GM12878 (cell line): ENCODE results near the gene CLDN24. TPM values are rescaled to one million over a fixed set of nuclear protein-coding genes. Genes with fewer than 3 reads are reported as not detected.

Experiments
- ATAC-seq: fragments of 200-7000 bp; cut with Tn5 transposase; 3 replicates; pipeline ENCODE4 v1.9.1; 2020; ENCODE audit warnings: mild to moderate bottlenecking, moderate library complexity
- BruUV-seq: library from RNA; stranded (reverse); fragments of 400-500 nt; replicated peaks from 2 replicates; lab custom pipeline; 2021; lab: Mats Ljungman, UMichigan
- CTCF ChIA-PET: fragments of 300-600 bp; sonication (Branson Sonifier 250); formaldehyde crosslinking; extraction: SDS; loops from one replicate; lab custom pipeline; 2021; ENCODE audit warnings: inconsistent platforms; lab: Yijun Ruan, JAX
- POLR2A ChIA-PET: fragments of 350-600 bp; formaldehyde crosslinking; extraction: SDS; loops from one replicate; lab custom pipeline; 2021; ENCODE audit warnings: inconsistent platforms; lab: Charles Lee
- RAD21 ChIA-PET: fragments of 300-600 bp; sonication (Branson Sonifier 250); formaldehyde crosslinking; loops from one replicate; lab custom pipeline; 2023; ENCODE audit warnings: antibody characterized with exemption; ENCODE audit not compliant: unreplicated experiment; lab: Charles Lee
- SMC1A ChIA-PET: fragments of 300-600 bp; sonication (Branson Sonifier 250); formaldehyde crosslinking; loops from one replicate; lab custom pipeline; 2023; ENCODE audit not compliant: unreplicated experiment, uncharacterized antibody; lab: Charles Lee
- DNase-seq: peaks from one replicate; pipeline ENCODE4 v3.0.0-alpha.2; 2011; ENCODE audit warnings: low read depth, low spot score
- FAIRE-seq: peaks from 3 replicates; lab custom pipeline; 2011; peaks lifted over from hg19 to GRCh38; lab: Jason Lieb, UNC
- H2AFZ ChIP-seq: 2 replicates; pipeline ENCODE4 v1.6.0; 2011; ENCODE audit warnings: low read depth, low read length, control low read depth; ENCODE audit not compliant: control insufficient read depth
- H3K27ac ChIP-seq: 2 replicates; pipeline ENCODE4 v1.5.1; 2011; ENCODE audit warnings: control low read depth; ENCODE audit not compliant: control insufficient read depth, insufficient read depth
- H3K27me3 ChIP-seq, 2 experiments: replicated peaks in 1 of 2; 2 replicates each; pipeline versions ENCODE4 v1.6.0 to v1.6.1; 2011; ENCODE audit warnings: low read length in 1 of 2; ENCODE audit not compliant: control insufficient read depth in 2 of 2, insufficient read depth in 2 of 2
- H3K36me3 ChIP-seq, 2 experiments: 2 replicates each; pipeline ENCODE4 v1.5.1; 2011; ENCODE audit warnings: low read length in 1 of 2; ENCODE audit not compliant: control insufficient read depth in 2 of 2, insufficient read depth in 2 of 2
- H3K4me1 ChIP-seq: 2 replicates; pipeline ENCODE4 v1.6.1; 2011; ENCODE audit warnings: mild to moderate bottlenecking, low read length, moderate library complexity, mixed read lengths; ENCODE audit not compliant: control insufficient read depth, insufficient read depth
- H3K4me2 ChIP-seq: 2 replicates; pipeline ENCODE4 v1.6.0; 2011; ENCODE audit warnings: control low read depth; ENCODE audit not compliant: control insufficient read depth, insufficient read depth
- H3K4me3 ChIP-seq: fragments of 200-600 bp; sonication (generic); 2 replicates; pipeline ENCODE4 v1.5.1; 2016
- H3K79me2 ChIP-seq: 2 replicates; pipeline ENCODE4 v1.6.0; 2011; ENCODE audit warnings: low read length; ENCODE audit not compliant: control insufficient read depth, insufficient read depth
- H3K9ac ChIP-seq: 2 replicates; pipeline ENCODE4 v1.8.0; 2011; ENCODE audit warnings: low read length, control low read depth, mixed read lengths; ENCODE audit not compliant: control insufficient read depth, insufficient read depth
- H3K9me3 ChIP-seq: replicated peaks from 3 replicates; pipeline ENCODE4 v1.5.1; 2011; ENCODE audit warnings: mild to moderate bottlenecking, low read length; ENCODE audit not compliant: control insufficient read depth, insufficient read depth
- H4K20me1 ChIP-seq: 2 replicates; pipeline ENCODE4 v1.6.0; 2011; ENCODE audit not compliant: control insufficient read depth, insufficient read depth
- ATF3 ChIP-seq: IDR thresholded peaks from 2 replicates; pipeline ENCODE4 v1.6.1; 2011; ENCODE audit warnings: low read depth, mild to moderate bottlenecking, low read length, moderate library complexity, borderline replicate concordance; ENCODE audit errors: extremely low read depth
- ATF7 ChIP-seq: fragments of 450-650 bp; IDR thresholded peaks from 2 replicates; pipeline ENCODE4 v1.6.1; 2016; ENCODE audit warnings: low read depth, mild to moderate bottlenecking
- CHD2 ChIP-seq: IDR thresholded peaks from 2 replicates; pipeline ENCODE4 v1.6.1; 2011; ENCODE audit warnings: low read depth, low read length, improper control_type of control experiment, borderline replicate concordance
- CREM ChIP-seq: IDR thresholded peaks from 2 replicates; pipeline ENCODE4 v1.6.1; 2014; ENCODE audit warnings: antibody characterized with exemption, low read depth
- DPF2 ChIP-seq: fragments of 450-650 bp; IDR thresholded peaks from 2 replicates; pipeline ENCODE4 v1.6.1; 2017; ENCODE audit warnings: mild to moderate bottlenecking
- ELK1 ChIP-seq: IDR thresholded peaks from 2 replicates; pipeline ENCODE4 v1.6.1; 2012; ENCODE audit warnings: low read depth, low read length, improper control_type of control experiment
- ETV6 ChIP-seq, 2 experiments: fragments of 450-650 bp in 1 of 2; IDR thresholded peaks in 1 of 2; conservative IDR thresholded peaks in 1 of 2; 2 replicates each; pipeline ENCODE4 v1.6.1; 2014; ENCODE audit warnings: antibody characterized with exemption in 1 of 2, borderline replicate concordance in 1 of 2, low read depth in 1 of 2, mild to moderate bottlenecking in 1 of 2, moderate library complexity in 1 of 2
- NBN ChIP-seq: fragments of 450-650 bp; IDR thresholded peaks from 2 replicates; pipeline ENCODE4 v1.6.1; 2016
- NR2C1 ChIP-seq: fragments of 450-650 bp; IDR thresholded peaks from 2 replicates; pipeline ENCODE4 v1.6.1; 2017; ENCODE audit warnings: antibody characterized with exemption, mild to moderate bottlenecking, moderate library complexity
- SREBF2 ChIP-seq: IDR thresholded peaks from 2 replicates; pipeline ENCODE4 v1.6.1; 2012; ENCODE audit warnings: mild to moderate bottlenecking, low read length
- STAT1 ChIP-seq: fragments of 450-650 bp; conservative IDR thresholded peaks from 2 replicates; pipeline ENCODE4 v1.6.1; 2014; ENCODE audit warnings: antibody characterized with exemption, mild to moderate bottlenecking
- WRNIP1 ChIP-seq: IDR thresholded peaks from 2 replicates; pipeline ENCODE4 v1.6.1; 2011; ENCODE audit warnings: low read depth, low read length, improper control_type of control experiment, borderline replicate concordance
- WGBS: methylation state at CpG from one replicate; pipeline ENCODE4 v1.1.6; 2016; ENCODE audit warnings: low lambda C conversion rate; ENCODE audit not compliant: insufficient replicate concordance, insufficient coverage; ENCODE audit errors: missing lambda C conversion rate; 5-methylcytosine and 5-hydroxymethylcytosine counted together
- in situ Hi-C: fragments of 300-500 bp; cut with MboI; formaldehyde crosslinking; loops from 9 replicates; pipeline ENCODE4 v1.14.3; 2018; ENCODE audit warnings: mixed read lengths
- intact Hi-C: fragments of 100-400 bp; cut with micrococcal nuclease; formaldehyde crosslinking; loops from one replicate; pipeline ENCODE4 v1.14.2; 2022; ENCODE audit not compliant: unreplicated experiment
- polyA plus RNA-seq, 11 experiments: library from polyadenylated mRNA; depleted of rRNA in 4 of 11; unstranded in 6 of 11; stranded (reverse) in 5 of 11; fragments of >200 nt; fragmentation: Nextera tagmentation in 4 of 11; fragmentation: Illumina TruSeq in 1 of 11; extraction: Ambion mirVana in 4 of 11; extraction: Trizol in 1 of 11; gene quantifications; 1 replicate in 1 of 11; 2 replicates in 10 of 11; pipeline versions ENCODE4 v1.2.1 to v1.2.3, GENCODE V29; 2011 to 2016; ENCODE audit warnings: inconsistent platforms in 2 of 11, missing spikeins in 2 of 11, low read depth in 1 of 11
- total RNA-seq, 4 experiments: library from RNA; depleted of rRNA in 3 of 4; stranded (reverse); fragments of >200 nt in 3 of 4; fragmentation: Illumina TruSeq in 1 of 4; extraction: Trizol in 1 of 4; gene quantifications; 2 replicates each; pipeline versions ENCODE4 v1.2.1 to v1.2.3, GENCODE V29; 2013 to 2021
- TF ChIP-seq, protein P1 (sequence below): fragments of 450-650 bp; IDR thresholded peaks from 2 replicates; pipeline ENCODE4 v1.6.1; 2017; ENCODE audit warnings: mild to moderate bottlenecking, moderate library complexity
- TF ChIP-seq, protein P2 (sequence below): fragments of 450-650 bp; IDR thresholded peaks from 2 replicates; pipeline ENCODE4 v1.6.1; 2018; ENCODE audit warnings: borderline replicate concordance, mild to moderate bottlenecking; ENCODE audit not compliant: partially characterized antibody
- TF ChIP-seq, protein P3 (sequence below), 3 experiments: IDR thresholded peaks in 2 of 3; conservative IDR thresholded peaks in 1 of 3; 2 replicates each; pipeline ENCODE4 v1.5.1; 2011; ENCODE audit warnings: low read depth in 3 of 3, low read length in 3 of 3, mild to moderate bottlenecking in 3 of 3, control low read depth in 2 of 3, moderate library complexity in 2 of 3, inconsistent platforms in 1 of 3, mixed read lengths in 1 of 3; ENCODE audit not compliant: control insufficient read depth in 2 of 3, insufficient read depth in 1 of 3; ENCODE audit errors: extremely low read depth in 1 of 3

Gene CLDN24
- total and polyA plus RNA-seq, 10 of the 15 experiments (the other 5 are each of a cell fraction or from before 2014, with no cell fraction given): not detected

GRCh38 chr4:183326853-183327252 lies 4.6 kb upstream of the CLDN24 start:
- Histone ChIP-seq H3K4me3 (no peak overlapping the region), H3K9me3 (no peaks in the 10 kb centered on the region; the same call in 2 of the 3 replicates), H3K27me3 (no peaks in the 10 kb centered on the region; a peak in 1 of 4 replicates), H3K9ac (no peak overlapping the region), H3K4me2 (no peak overlapping the region), H3K36me3 (no peaks in the 10 kb centered on the region), H4K20me1 (no peaks in the 10 kb centered on the region), H3K4me1 (no peaks in the 10 kb centered on the region), H3K27ac (no peak overlapping the region), H3K79me2 (no peaks in the 10 kb centered on the region), H2AFZ (no peak overlapping the region)
- WGBS: 0% methylated on average over 2 of the region's 2 CpGs
- ChIA-PET RAD21 (no interaction called here), CTCF (interaction anchor here (0.7 kb wide), 1 partner anchor 742 kb away, joined by 3 read pairs; no protein-coding TSS in a partner anchor), POLR2A (no interaction called here), SMC1A (no interaction called here)
- FAIRE-seq (no peak), ATAC-seq (no peak), DNase-seq (no peak)
- intact Hi-C loops (no loop called here), in situ Hi-C loops (no loop called here)
- BruUV-seq: no TSS peak
- TF ChIP-seq WRNIP1 (no peak), ELK1 (no peak), CHD2 (no peak), ATF3 (no peak), CREM (no peak), ETV6 (conservative IDR thresholded peaks at IDR 0.05 in 1 of 2, IDR thresholded peaks at IDR 0.05 in 1 of 2; ENCODE audit: borderline replicate concordance in 1 of 2, low read depth in 1 of 2) (no peak), NBN (no peak), DPF2 (no peak), SREBF2 (no peak), NR2C1 (no peak), ATF7 (no peak), STAT1 (no peak)
- TF ChIP-seq, protein P1, sequence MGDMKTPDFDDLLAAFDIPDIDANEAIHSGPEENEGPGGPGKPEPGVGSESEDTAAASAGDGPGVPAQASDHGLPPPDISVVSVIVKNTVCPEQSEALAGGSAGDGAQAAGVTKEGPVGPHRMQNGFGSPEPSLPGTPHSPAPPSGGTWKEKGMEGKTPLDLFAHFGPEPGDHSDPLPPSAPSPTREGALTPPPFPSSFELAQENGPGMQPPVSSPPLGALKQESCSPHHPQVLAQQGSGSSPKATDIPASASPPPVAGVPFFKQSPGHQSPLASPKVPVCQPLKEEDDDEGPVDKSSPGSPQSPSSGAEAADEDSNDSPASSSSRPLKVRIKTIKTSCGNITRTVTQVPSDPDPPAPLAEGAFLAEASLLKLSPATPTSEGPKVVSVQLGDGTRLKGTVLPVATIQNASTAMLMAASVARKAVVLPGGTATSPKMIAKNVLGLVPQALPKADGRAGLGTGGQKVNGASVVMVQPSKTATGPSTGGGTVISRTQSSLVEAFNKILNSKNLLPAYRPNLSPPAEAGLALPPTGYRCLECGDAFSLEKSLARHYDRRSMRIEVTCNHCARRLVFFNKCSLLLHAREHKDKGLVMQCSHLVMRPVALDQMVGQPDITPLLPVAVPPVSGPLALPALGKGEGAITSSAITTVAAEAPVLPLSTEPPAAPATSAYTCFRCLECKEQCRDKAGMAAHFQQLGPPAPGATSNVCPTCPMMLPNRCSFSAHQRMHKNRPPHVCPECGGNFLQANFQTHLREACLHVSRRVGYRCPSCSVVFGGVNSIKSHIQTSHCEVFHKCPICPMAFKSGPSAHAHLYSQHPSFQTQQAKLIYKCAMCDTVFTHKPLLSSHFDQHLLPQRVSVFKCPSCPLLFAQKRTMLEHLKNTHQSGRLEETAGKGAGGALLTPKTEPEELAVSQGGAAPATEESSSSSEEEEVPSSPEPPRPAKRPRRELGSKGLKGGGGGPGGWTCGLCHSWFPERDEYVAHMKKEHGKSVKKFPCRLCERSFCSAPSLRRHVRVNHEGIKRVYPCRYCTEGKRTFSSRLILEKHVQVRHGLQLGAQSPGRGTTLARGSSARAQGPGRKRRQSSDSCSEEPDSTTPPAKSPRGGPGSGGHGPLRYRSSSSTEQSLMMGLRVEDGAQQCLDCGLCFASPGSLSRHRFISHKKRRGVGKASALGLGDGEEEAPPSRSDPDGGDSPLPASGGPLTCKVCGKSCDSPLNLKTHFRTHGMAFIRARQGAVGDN: no peak
- TF ChIP-seq, protein P2, sequence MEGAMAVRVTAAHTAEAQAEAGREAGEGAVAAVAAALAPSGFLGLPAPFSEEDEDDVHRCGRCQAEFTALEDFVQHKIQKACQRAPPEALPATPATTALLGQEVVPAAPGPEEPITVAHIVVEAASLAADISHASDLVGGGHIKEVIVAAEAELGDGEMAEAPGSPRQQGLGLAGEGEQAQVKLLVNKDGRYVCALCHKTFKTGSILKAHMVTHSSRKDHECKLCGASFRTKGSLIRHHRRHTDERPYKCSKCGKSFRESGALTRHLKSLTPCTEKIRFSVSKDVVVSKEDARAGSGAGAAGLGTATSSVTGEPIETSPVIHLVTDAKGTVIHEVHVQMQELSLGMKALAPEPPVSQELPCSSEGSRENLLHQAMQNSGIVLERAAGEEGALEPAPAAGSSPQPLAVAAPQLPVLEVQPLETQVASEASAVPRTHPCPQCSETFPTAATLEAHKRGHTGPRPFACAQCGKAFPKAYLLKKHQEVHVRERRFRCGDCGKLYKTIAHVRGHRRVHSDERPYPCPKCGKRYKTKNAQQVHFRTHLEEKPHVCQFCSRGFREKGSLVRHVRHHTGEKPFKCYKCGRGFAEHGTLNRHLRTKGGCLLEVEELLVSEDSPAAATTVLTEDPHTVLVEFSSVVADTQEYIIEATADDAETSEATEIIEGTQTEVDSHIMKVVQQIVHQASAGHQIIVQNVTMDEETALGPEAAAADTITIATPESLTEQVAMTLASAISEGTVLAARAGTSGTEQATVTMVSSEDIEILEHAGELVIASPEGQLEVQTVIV: no peak
- TF ChIP-seq, protein P3, sequence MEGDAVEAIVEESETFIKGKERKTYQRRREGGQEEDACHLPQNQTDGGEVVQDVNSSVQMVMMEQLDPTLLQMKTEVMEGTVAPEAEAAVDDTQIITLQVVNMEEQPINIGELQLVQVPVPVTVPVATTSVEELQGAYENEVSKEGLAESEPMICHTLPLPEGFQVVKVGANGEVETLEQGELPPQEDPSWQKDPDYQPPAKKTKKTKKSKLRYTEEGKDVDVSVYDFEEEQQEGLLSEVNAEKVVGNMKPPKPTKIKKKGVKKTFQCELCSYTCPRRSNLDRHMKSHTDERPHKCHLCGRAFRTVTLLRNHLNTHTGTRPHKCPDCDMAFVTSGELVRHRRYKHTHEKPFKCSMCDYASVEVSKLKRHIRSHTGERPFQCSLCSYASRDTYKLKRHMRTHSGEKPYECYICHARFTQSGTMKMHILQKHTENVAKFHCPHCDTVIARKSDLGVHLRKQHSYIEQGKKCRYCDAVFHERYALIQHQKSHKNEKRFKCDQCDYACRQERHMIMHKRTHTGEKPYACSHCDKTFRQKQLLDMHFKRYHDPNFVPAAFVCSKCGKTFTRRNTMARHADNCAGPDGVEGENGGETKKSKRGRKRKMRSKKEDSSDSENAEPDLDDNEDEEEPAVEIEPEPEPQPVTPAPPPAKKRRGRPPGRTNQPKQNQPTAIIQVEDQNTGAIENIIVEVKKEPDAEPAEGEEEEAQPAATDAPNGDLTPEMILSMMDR (IDR thresholded peaks at IDR 0.05 in 2 of 3, conservative IDR thresholded peaks at IDR 0.05 in 1 of 3; ENCODE audit: control insufficient read depth in 2 of 3, extremely low read depth in 1 of 3, insufficient read depth in 1 of 3, low read depth in 3 of 3, low read length in 3 of 3): no peak
